Measurements from ENCODE around the gene GREB1.

DNA sequence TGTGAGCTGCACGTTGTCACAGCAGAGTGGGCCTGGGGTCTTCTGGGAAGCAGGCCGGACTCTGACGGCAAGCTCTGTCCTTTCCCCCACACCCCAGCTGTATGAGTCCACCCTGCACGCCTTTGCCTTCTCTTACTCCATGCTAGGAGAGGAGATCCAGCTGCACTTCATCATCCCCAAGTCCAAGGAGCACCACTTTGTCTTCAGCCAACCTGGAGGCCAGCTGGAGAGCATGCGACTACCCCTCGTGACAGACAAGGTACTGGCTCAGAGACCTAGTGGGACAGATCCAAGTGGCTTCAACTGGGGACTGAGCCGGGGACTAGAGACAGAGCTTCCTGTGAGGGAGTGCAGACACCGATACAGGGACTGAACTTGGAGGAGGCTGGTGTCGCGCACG lies 96.0 kb downstream of the GREB1 start:
- TF ChIP-seq CTCF (IDR thresholded peaks at IDR 0.05; ENCODE audit: low read depth, low read length) (no peak), EZH2phosphoT487 (IDR thresholded peaks at IDR 0.05; ENCODE audit: low read depth) (no peak)

All from OCI-LY3 (cell line).